Stimulated activated CD4-positive, alpha-beta T cell treated with anti-CD3 and anti-CD28 coated beads, TNF-alpha, amount 100 ng/mL, for 24 hours (primary cell): ENCODE measurements around the gene CDRT4.

Source experiments
- DNase-seq, 3 experiments: peaks; one replicate each; pipeline ENCODE4 v3.0.0-alpha.2; 2020; ENCODE audit warnings: low read depth in 3 of 3

Gene CDRT4

GRCh38 chr17:15393414-15393813, 74.0 kb downstream of the CDRT4 start:
- DNase-seq, result no peak

- no peak for DNase-seq
Observed at GRCh38 chr17:15392326-15392741, 75.1 kb downstream of the CDRT4 start.

- no peak for DNase-seq
Observed at GRCh38 chr17:15388356-15389041, 78.9 kb downstream of the CDRT4 start.

- no peak for DNase-seq
Observed at GRCh38 chr17:15386083-15386482, 81.3 kb downstream of the CDRT4 start.
